Measurements from ENCODE around the gene TMEM41B.
"Not testable (repeated sequence)": the region's sequence is repeated elsewhere in the genome, so short reads cannot be mapped to it uniquely, and the experiment has no call there.

- TF ChIP-seq EZH2phosphoT487 (IDR thresholded peaks at IDR 0.05; ENCODE audit: insufficient read depth, low read depth); EZH2 (IDR thresholded peaks at IDR 0.05; ENCODE audit: insufficient read depth, poor library complexity, severe bottlenecking): not testable (repeated sequence)
Observed at GRCh38 chr11:9258279-9258678, 56.1 kb downstream of the TMEM41B start.
